ENCODE data around the gene LRCH4. TPM values are rescaled to one million over a fixed set of nuclear protein-coding genes. Genes with fewer than 3 reads are reported as not detected.
"Not testable (repeated sequence)": the region's sequence is repeated elsewhere in the genome, so short reads cannot be mapped to it uniquely, and the experiment has no call there.

Gene LRCH4
- total and polyA plus RNA-seq, 8 donors: 16.4 to 106 (median 27.7) TPM

GRCh38 chr7:100545360-100546128 is 40.4 kb downstream of the LRCH4 start:
- peaks cover 0 to 3% (median 0%) of the 10 kb centered on the region in 3 donors for H3K36me3 ChIP-seq
- FAIRE-seq (no peak), ATAC-seq (peak; percentile 64 to 78 (median 67)), DNase-seq (peak in 3 of 6 donors; percentile 45 to 72 (median 49))
- intact Hi-C loops (cut with DNase I): no loop called here
- H3K9me3 ChIP-seq: no peaks in the 10 kb centered on the region
- H3K27ac ChIP-seq: peak overlapping the region; percentile 80 to 95 (median 90)
- H3K27me3 ChIP-seq: no peaks in the 10 kb centered on the region
- 7 to 14% methylated on average over 3 of the region's 3 CpGs for WGBS, 2 donors
- no peak overlapping the region for H3K4me3 ChIP-seq
- H3K4me1 ChIP-seq: peaks cover 47 to 78% (median 73%) of the 10 kb centered on the region in 3 donors
- TF ChIP-seq, protein P1, sequence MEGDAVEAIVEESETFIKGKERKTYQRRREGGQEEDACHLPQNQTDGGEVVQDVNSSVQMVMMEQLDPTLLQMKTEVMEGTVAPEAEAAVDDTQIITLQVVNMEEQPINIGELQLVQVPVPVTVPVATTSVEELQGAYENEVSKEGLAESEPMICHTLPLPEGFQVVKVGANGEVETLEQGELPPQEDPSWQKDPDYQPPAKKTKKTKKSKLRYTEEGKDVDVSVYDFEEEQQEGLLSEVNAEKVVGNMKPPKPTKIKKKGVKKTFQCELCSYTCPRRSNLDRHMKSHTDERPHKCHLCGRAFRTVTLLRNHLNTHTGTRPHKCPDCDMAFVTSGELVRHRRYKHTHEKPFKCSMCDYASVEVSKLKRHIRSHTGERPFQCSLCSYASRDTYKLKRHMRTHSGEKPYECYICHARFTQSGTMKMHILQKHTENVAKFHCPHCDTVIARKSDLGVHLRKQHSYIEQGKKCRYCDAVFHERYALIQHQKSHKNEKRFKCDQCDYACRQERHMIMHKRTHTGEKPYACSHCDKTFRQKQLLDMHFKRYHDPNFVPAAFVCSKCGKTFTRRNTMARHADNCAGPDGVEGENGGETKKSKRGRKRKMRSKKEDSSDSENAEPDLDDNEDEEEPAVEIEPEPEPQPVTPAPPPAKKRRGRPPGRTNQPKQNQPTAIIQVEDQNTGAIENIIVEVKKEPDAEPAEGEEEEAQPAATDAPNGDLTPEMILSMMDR (IDR thresholded peaks at IDR 0.05): no peak

DNA sequence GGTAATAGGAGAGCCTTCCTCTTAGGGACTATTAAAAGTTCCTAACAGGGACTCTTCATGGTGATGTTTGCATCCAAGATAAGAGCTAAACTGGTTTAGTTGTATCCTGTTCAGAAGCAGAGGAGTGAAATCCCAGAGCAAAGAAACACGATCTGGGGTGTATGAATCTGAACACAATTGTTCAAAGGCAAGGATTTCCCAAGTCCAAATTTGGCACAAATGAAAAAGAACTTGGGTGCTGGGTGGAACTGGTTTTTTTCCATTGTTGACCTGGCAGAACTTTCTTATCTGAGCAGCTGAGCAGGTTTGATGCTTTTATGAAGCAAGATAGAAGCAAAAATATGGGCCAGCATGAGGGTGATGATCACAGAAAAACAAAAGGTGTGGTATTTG is 41.0 kb downstream of the LRCH4 start:
- peak overlapping the region; percentile 80 to 95 (median 90) for H3K27ac ChIP-seq
- ATAC-seq: peak; percentile 28 to 49 (median 43)
- H3K4me1 ChIP-seq: peaks cover 51 to 82% (median 77%) of the 10 kb centered on the region in 3 donors
- no peak overlapping the region for H3K4me3 ChIP-seq
- peak in 1 of 6 donors; percentile 44 for DNase-seq
- no peaks in the 10 kb centered on the region for H3K27me3 ChIP-seq
- intact Hi-C loops (cut with DNase I): no loop called here
- TF ChIP-seq, protein P1 (IDR thresholded peaks at IDR 0.05): no peak
- H3K9me3 ChIP-seq: no peaks in the 10 kb centered on the region
- H3K36me3 ChIP-seq: no peaks in the 10 kb centered on the region
- no peak for FAIRE-seq
- 0 to 6% methylated on average over 1 of the region's 1 CpG for WGBS, 2 donors

DNA sequence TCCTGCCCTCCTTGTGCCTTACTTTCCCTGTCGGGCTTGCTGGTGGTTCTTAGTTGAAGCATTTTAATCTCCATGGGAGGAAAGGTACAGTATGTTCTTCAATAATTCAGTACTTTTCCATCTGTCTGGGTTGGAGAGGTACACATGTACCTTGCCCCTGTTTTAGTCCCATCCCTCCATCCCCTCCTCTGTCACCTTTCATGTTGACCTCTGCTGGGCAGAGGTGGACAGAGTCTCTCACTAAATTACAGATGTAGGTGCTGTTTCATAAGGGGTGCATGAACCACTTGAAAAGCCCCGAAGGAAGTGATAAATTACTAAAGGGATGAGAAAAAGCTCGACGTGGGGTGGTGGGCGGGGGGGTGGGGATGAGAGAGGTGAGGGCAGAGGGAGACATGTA is 41.5 kb downstream of the LRCH4 start:
- Histone ChIP-seq H3K4me3 (no peak overlapping the region), H3K27me3 (no peaks in the 10 kb centered on the region), H3K36me3 (no peaks in the 10 kb centered on the region), H3K9me3 (no peaks in the 10 kb centered on the region), H3K4me1 (peaks cover 51 to 78% (median 77%) of the 10 kb centered on the region in 3 donors), H3K27ac (peak overlapping the region; percentile 80 to 95 (median 90))
- no peak for FAIRE-seq
- ATAC-seq: no peak
- TF ChIP-seq, protein P1 (IDR thresholded peaks at IDR 0.05): no peak
- intact Hi-C loops (cut with DNase I): no loop called here
- DNase-seq: no peak
- 13 to 18% methylated on average over 5 of the region's 5 CpGs for WGBS, 2 donors

GRCh38 chr7:100543586-100543985 is 42.3 kb downstream of the LRCH4 start:
- Histone ChIP-seq H3K27me3 (no peaks in the 10 kb centered on the region), H3K36me3 (no peaks in the 10 kb centered on the region), H3K27ac (peak overlapping the region in 3 of 4 donors; percentile 42 to 95 (median 90)), H3K4me3 (no peak overlapping the region), H3K4me1 (peaks cover 51 to 70% (median 70%) of the 10 kb centered on the region in 3 donors), H3K9me3 (no peaks in the 10 kb centered on the region)
- TF ChIP-seq, protein P1 (IDR thresholded peaks at IDR 0.05): no peak
- WGBS, 2 donors: 63 to 69% methylated on average over 1 of the region's 1 CpG
- intact Hi-C loops (cut with DNase I): no loop called here
- ATAC-seq (no peak), FAIRE-seq (no peak), DNase-seq (no peak)

DNA sequence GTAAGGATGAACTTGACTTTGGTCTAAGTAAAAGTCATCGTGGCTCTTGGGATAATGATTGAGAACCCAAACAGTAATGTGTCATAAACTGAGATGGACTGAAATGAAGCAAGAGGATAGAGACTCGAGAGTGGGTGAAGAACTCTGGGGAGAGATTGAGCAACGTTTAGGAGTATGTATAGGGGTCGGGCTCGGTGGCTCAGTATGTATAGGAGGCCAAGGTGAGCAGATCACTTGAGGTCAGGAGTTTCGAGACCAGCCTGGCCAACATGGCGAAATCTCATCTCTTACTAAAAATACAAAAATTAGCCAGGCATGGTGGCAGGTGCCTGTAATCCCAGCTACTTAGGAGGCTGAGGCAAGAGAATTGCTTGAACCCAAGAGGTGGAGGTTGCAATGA is 44.6 kb downstream of the LRCH4 start:
- DNase-seq; FAIRE-seq; intact Hi-C loops (cut with DNase I); H3K9me3 ChIP-seq; H3K4me3 ChIP-seq; H3K27me3 ChIP-seq; ATAC-seq; H3K36me3 ChIP-seq: not testable (repeated sequence)
- Histone ChIP-seq H3K4me1 (peaks cover 34 to 53% (median 47%) of the 10 kb centered on the region in 3 donors), H3K27ac (peak overlapping the region in 2 of 4 donors; percentile 15 to 44)
- WGBS, 2 donors: 84 to 85% methylated on average over 7 of the region's 7 CpGs

Data from pancreas (tissue), 10 donors.